HEK293 (cell line): ENCODE measurements around the gene KPNA3.

Experiments used
- CTCF ChIP-seq: fragments of 450-650 bp; formaldehyde crosslinking; IDR thresholded peaks from 2 replicates; pipeline ENCODE4 v1.5.1; 2016; ENCODE audit warnings: missing biosample characterization, missing genetic modification characterization
- HOXA7 ChIP-seq: sonication (generic); formaldehyde crosslinking; IDR thresholded peaks from 2 replicates; pipeline ENCODE4 v1.8.1; 2022; ENCODE audit warnings: missing genetic modification reagents, borderline replicate concordance
- MZF1 ChIP-seq: fragments of 450-650 bp; formaldehyde crosslinking; IDR thresholded peaks from 2 replicates; pipeline ENCODE4 v1.5.1; 2017; ENCODE audit warnings: missing biosample characterization, missing genetic modification characterization, borderline replicate concordance
- OSR2 ChIP-seq: fragments of 450-650 bp; formaldehyde crosslinking; IDR thresholded peaks from 2 replicates; pipeline ENCODE4 v1.5.1; 2016; ENCODE audit warnings: missing biosample characterization, missing genetic modification characterization
- PATZ1 ChIP-seq: fragments of 450-650 bp; formaldehyde crosslinking; IDR thresholded peaks from 2 replicates; pipeline ENCODE4 v1.5.1; 2016; ENCODE audit warnings: missing biosample characterization, missing genetic modification characterization
- ZBTB11 ChIP-seq: fragments of 450-650 bp; formaldehyde crosslinking; conservative IDR thresholded peaks from 2 replicates; pipeline ENCODE4 v1.5.1; 2016; ENCODE audit warnings: low read depth, missing biosample characterization, missing genetic modification characterization
- ZBTB7A ChIP-seq: fragments of 450-650 bp; formaldehyde crosslinking; IDR thresholded peaks from 2 replicates; pipeline ENCODE4 v1.5.1; 2016; ENCODE audit warnings: low read depth, missing biosample characterization, missing genetic modification characterization
- ZNF175 ChIP-seq: fragments of 450-650 bp; formaldehyde crosslinking; IDR thresholded peaks from 2 replicates; pipeline ENCODE4 v1.5.1; 2016; ENCODE audit warnings: missing biosample characterization, missing genetic modification characterization
- ZNF398 ChIP-seq: fragments of 450-650 bp; formaldehyde crosslinking; IDR thresholded peaks from 2 replicates; pipeline ENCODE4 v1.5.1; 2017; ENCODE audit warnings: missing biosample characterization, missing genetic modification characterization
- ZNF433 ChIP-seq: fragments of 450-650 bp; formaldehyde crosslinking; IDR thresholded peaks from 2 replicates; pipeline ENCODE4 v1.5.1; 2016; ENCODE audit warnings: missing biosample characterization, missing genetic modification characterization, low read depth
- ZNF785 ChIP-seq: fragments of 450-650 bp; formaldehyde crosslinking; IDR thresholded peaks from 2 replicates; pipeline ENCODE4 v1.5.1; 2016; ENCODE audit warnings: missing biosample characterization, missing genetic modification characterization
- ZNF830 ChIP-seq: fragments of 450-650 bp; IDR thresholded peaks from 2 replicates; pipeline ENCODE4 v1.5.0; 2018; ENCODE audit warnings: missing biosample characterization, missing genetic modification characterization, low read depth, mild to moderate bottlenecking, moderate library complexity

GRCh38 chr13:49811527-49811908 is 19.0 kb upstream of the KPNA3 start:
- TF ChIP-seq OSR2, result no peak
- TF ChIP-seq HOXA7, result no peak
- TF ChIP-seq ZBTB11, result no peak
- TF ChIP-seq CTCF, result no peak
- TF ChIP-seq ZBTB7A, result no peak
- TF ChIP-seq ZNF433, result no peak
- TF ChIP-seq PATZ1 (tag by site-specific recombination), result no peak
- no peak for TF ChIP-seq ZNF175 (tag by site-specific recombination)
- TF ChIP-seq ZNF785 (tag by site-specific recombination), result no peak
- TF ChIP-seq ZNF398 (tag by site-specific recombination), result no peak
- TF ChIP-seq MZF1, result no peak
- no peak for TF ChIP-seq ZNF830
